Glutamatergic neuron (in vitro differentiated cells): ENCODE data around the gene SLC39A8. TPM values are rescaled to one million over a fixed set of nuclear protein-coding genes. Genes with fewer than 3 reads are reported as not detected.
"Not testable (repeated sequence)": the region's sequence is repeated elsewhere in the genome, so short reads cannot be mapped to it uniquely, and the experiment has no call there.

Experiments
- DNase-seq: peaks from one replicate; pipeline ENCODE4 v3.0.0; 2022
- H3K27ac Mint-ChIP-seq: one replicate; pipeline ENCODE4 v1.8.0; 2020; ENCODE audit warnings: mild to moderate bottlenecking, mixed read lengths, inconsistent platforms; ENCODE audit not compliant: unreplicated experiment
- H3K27me3 Mint-ChIP-seq: one replicate; pipeline ENCODE4 v1.8.0; 2020; ENCODE audit warnings: mild to moderate bottlenecking, moderate library complexity, mixed read lengths, inconsistent platforms; ENCODE audit not compliant: unreplicated experiment
- H3K36me3 Mint-ChIP-seq: one replicate; pipeline ENCODE4 v1.8.0; 2020; ENCODE audit warnings: mild to moderate bottlenecking, mixed read lengths, inconsistent platforms; ENCODE audit not compliant: unreplicated experiment
- H3K4me1 Mint-ChIP-seq: one replicate; pipeline ENCODE4 v1.8.0; 2020; ENCODE audit warnings: mild to moderate bottlenecking, low read depth, mixed read lengths, inconsistent platforms; ENCODE audit not compliant: unreplicated experiment
- H3K4me3 Mint-ChIP-seq: one replicate; pipeline ENCODE4 v1.8.0; 2020; ENCODE audit warnings: mild to moderate bottlenecking, mixed read lengths, inconsistent platforms; ENCODE audit not compliant: unreplicated experiment
- H3K9me3 Mint-ChIP-seq: one replicate; pipeline ENCODE4 v1.8.0; 2020; ENCODE audit warnings: mild to moderate bottlenecking, moderate library complexity, mixed read lengths, inconsistent platforms; ENCODE audit not compliant: unreplicated experiment
- CTCF ChIP-seq: fragments of 200-600 bp; sonication (generic); IDR thresholded peaks from one replicate; pipeline ENCODE4 v1.5.0; 2021; ENCODE audit not compliant: partially characterized antibody, unreplicated experiment
- total RNA-seq: library from RNA; stranded (reverse); fragmentation: NEBNext Ultra II Directional; extraction: Animal tissue kit (Norgen Biotek cat#: 25700); gene quantifications from one replicate; pipeline ENCODE4 v1.2.1, GENCODE V29; 2021; ENCODE audit not compliant: unreplicated experiment

Gene SLC39A8
- total RNA-seq, 1 donor from 2014 or later = 0.83 TPM

DNA sequence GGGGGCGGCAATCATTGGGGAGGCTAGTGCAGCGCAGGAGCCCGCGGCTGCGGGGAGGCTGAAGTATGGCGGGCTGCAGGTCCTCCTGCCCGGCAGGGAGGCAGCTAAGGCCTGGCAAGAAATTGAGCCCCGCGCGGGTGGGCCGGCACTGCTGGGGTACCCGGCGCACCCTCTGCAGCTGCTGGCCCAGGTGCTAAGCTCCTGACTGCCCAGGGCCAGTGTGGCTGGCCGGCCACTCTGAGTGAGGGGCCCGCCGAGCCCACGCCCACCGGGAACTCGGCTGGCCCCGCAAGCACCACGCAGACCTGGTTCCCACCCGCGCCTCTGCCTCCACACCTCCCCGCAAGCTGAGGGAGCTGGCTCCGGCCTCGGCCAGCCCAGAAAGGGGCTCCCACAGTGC, 94.9 kb downstream of the SLC39A8 start:
- H3K27ac Mint-ChIP-seq = no peak overlapping the region
- H3K4me1 Mint-ChIP-seq = no peaks in the 10 kb centered on the region
- H3K36me3 Mint-ChIP-seq = no peaks in the 10 kb centered on the region
- H3K9me3 Mint-ChIP-seq = no peaks in the 10 kb centered on the region
- H3K27me3 Mint-ChIP-seq = no peaks in the 10 kb centered on the region
- TF ChIP-seq CTCF = no peak
- H3K4me3 Mint-ChIP-seq = no peak overlapping the region
- DNase-seq = no peak

DNA sequence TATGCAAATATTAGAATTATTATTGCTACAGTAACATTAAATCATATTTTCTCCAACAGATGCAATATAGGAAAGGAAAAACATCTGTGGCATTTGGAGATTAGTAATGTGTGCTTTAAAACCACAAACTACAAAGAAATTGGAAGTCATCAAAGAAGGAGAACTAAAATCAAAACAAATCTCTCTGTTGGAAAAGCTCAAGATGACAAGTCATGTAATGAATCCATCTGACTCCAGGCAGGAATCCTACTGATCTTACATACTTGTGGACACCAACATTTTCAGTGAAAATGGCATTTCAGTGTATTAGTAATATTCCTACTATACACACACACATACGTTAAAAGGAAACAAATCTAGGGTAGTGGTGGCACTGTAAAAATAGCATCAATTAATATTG, 98.2 kb downstream of the SLC39A8 start:
- Mint-ChIP-seq H3K9me3 (no peaks in the 10 kb centered on the region), H3K4me3 (no peak overlapping the region), H3K36me3 (no peaks in the 10 kb centered on the region), H3K27ac (no peak overlapping the region), H3K4me1 (no peaks in the 10 kb centered on the region), H3K27me3 (no peaks in the 10 kb centered on the region)
- TF ChIP-seq CTCF = no peak
- DNase-seq = no peak

- Mint-ChIP-seq H3K27ac (no peak overlapping the region), H3K36me3 (no peaks in the 10 kb centered on the region), H3K4me3 (no peak overlapping the region), H3K27me3 (no peaks in the 10 kb centered on the region), H3K9me3 (no peaks in the 10 kb centered on the region), H3K4me1 (no peaks in the 10 kb centered on the region)
- TF ChIP-seq CTCF = no peak
- DNase-seq = no peak
Observed at GRCh38 chr4:102246416-102246815, 98.9 kb downstream of the SLC39A8 start.

GRCh38 chr4:102244878-102245535, 100.3 kb downstream of the SLC39A8 start:
- Mint-ChIP-seq H3K36me3 (no peaks in the 10 kb centered on the region), H3K27ac (no peak overlapping the region), H3K27me3 (no peaks in the 10 kb centered on the region), H3K9me3 (no peaks in the 10 kb centered on the region), H3K4me1 (no peaks in the 10 kb centered on the region), H3K4me3 (no peak overlapping the region)
- DNase-seq = no peak
- TF ChIP-seq CTCF = no peak

- not testable (repeated sequence) for H3K27me3 Mint-ChIP-seq, H3K4me3 Mint-ChIP-seq, DNase-seq, H3K4me1 Mint-ChIP-seq, H3K9me3 Mint-ChIP-seq, H3K36me3 Mint-ChIP-seq, H3K27ac Mint-ChIP-seq
Observed at GRCh38 chr4:102243296-102243695, 102.0 kb downstream of the SLC39A8 start.
